HUES48 (cell line): Measurements from ENCODE around the gene CORT.

Experiments
- H3K27ac ChIP-seq: one replicate; pipeline ENCODE4 v1.7.0; 2013; ENCODE audit warnings: low read depth, low read length, inconsistent platforms
- H3K27me3 ChIP-seq: 2 replicates; pipeline ENCODE4 v1.6.1; 2013; ENCODE audit warnings: mild to moderate bottlenecking, low read length; ENCODE audit not compliant: control insufficient read depth, insufficient read depth
- H3K36me3 ChIP-seq: 2 replicates; pipeline ENCODE4 v1.6.1; 2013; ENCODE audit warnings: low read length; ENCODE audit not compliant: control insufficient read depth, insufficient read depth
- H3K4me1 ChIP-seq: 2 replicates; pipeline ENCODE4 v1.6.1; 2013; ENCODE audit warnings: mild to moderate bottlenecking, low read length; ENCODE audit not compliant: control insufficient read depth, insufficient read depth
- H3K4me3 ChIP-seq: 2 replicates; pipeline ENCODE4 v1.5.1; 2013; ENCODE audit warnings: mild to moderate bottlenecking, low read depth, low read length
- H3K9ac ChIP-seq: 2 replicates; pipeline ENCODE4 v1.6.1; 2013; ENCODE audit warnings: mild to moderate bottlenecking, low read depth, low read length, moderate library complexity
- H3K9me3 ChIP-seq: 2 replicates; pipeline ENCODE4 v1.6.1; 2013; ENCODE audit warnings: low read length; ENCODE audit not compliant: control insufficient read depth, insufficient read depth

The CORT gene

GRCh38 chr1:10498231-10498630, 48.4 kb downstream of the CORT start:
- no peaks in the 10 kb centered on the region for H3K9me3 ChIP-seq
- H3K4me1 ChIP-seq = peaks cover 5% of the 10 kb centered on the region
- H3K9ac ChIP-seq = no peak overlapping the region
- no peak overlapping the region for H3K4me3 ChIP-seq
- H3K36me3 ChIP-seq = no peaks in the 10 kb centered on the region
- H3K27me3 ChIP-seq = no peaks in the 10 kb centered on the region
- H3K27ac ChIP-seq = no peak overlapping the region
